ENCODE measurements around the gene BRF1. TPM values are rescaled to one million over a fixed set of nuclear protein-coding genes. Genes with fewer than 3 reads are reported as not detected.
A peak's percentile ranks its signal among the peaks of the same experiment; 100 is the strongest.

BRF1 gene
- total RNA-seq, 2 experiments from 2014 or later: 21.9 to 22.8 TPM

DNA sequence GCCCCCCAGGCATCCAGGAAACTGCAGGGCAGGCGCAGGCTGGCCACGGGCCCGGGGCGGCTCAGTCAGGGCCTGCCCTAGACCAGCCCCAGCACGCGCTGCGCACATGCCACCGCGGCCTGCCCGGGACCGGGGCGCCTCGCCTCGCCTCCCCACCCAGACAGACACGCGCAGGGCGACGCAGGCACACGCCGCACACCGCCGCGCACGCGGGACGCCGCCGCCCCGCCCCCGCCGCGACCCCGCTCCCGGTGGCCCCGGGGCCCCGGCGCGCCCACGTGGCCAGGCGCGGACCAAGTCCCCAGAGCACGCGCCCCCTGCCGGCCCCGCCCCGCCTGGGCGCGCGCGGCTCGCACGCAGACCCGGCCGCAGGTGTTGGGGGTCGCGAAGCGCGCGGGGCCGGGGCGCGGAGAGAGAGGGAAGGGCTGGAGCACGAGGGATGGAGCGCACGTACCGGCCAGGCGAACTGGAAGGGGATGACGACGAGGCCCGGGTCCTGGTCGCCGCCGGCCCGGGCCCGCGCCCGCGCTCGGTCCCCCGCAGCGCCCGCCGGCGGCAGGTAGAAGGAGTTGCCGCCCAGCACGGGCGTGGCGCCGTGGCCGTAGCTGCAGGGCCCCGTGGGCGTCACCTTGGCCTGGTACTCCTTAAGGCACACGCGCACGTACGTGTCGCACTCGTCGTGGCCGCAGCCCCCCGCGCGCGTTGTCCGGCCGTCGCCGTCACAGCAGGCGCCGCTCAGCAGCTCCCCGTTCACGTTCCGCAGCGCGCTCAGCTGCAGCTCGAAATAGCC lies 133.3 kb downstream of the BRF1 start:
- peak; percentile 34 for DNase-seq
- peaks cover 4% of the 10 kb centered on the region for H3K4me1 Mint-ChIP-seq
- no peak overlapping the region for H3K27ac Mint-ChIP-seq
- H3K9me3 Mint-ChIP-seq: no peaks in the 10 kb centered on the region
- H3K4me3 Mint-ChIP-seq: peak overlapping the region; percentile 45
- H3K27me3 Mint-ChIP-seq: peaks cover 18% of the 10 kb centered on the region
- H3K36me3 Mint-ChIP-seq: no peaks in the 10 kb centered on the region

GRCh38 chr14:105166571-105167302 lies 134.1 kb downstream of the BRF1 start:
- DNase-seq: no peak
- Mint-ChIP-seq H3K4me3 (peak overlapping the region; percentile 37), H3K36me3 (no peaks in the 10 kb centered on the region), H3K4me1 (peaks cover 4% of the 10 kb centered on the region), H3K27me3 (peaks cover 18% of the 10 kb centered on the region), H3K9me3 (no peaks in the 10 kb centered on the region), H3K27ac (no peak overlapping the region)

- Mint-ChIP-seq H3K4me1 (peaks cover 4% of the 10 kb centered on the region), H3K27me3 (peaks cover 18% of the 10 kb centered on the region), H3K4me3 (no peak overlapping the region), H3K36me3 (no peaks in the 10 kb centered on the region), H3K27ac (no peak overlapping the region), H3K9me3 (no peaks in the 10 kb centered on the region)
- no peak for DNase-seq
These were observed 134.9 kb downstream of the BRF1 start for GRCh38 chr14:105165761-105166485.

DNA sequence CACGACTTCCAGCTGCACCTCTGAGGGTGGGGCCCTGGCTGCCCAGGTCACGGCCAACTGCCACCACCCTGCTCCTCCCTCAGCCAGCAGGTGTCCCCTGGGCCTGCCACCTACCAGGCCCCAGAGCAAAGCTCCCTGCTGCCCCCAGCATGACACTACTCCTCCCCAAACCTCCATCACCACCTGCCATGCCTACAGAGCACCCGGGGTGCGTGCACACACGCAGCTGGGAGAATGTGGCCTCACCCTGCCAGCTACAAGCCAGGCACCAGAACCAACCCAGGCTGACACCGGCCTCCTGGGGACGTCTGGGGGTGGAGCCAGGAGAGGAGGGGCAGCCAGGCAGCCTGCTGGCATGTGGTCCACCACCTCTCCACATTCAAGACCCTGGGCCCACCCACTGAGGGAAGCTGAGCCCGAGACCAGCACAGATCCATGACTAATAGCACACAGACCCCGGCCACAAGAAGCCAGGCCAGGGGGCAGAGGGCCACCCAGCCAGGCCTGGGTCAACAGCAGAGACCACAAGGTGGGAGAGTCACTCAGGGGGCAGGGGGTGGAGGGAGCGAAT lies 135.6 kb downstream of the BRF1 start:
- Mint-ChIP-seq H3K9me3 (no peaks in the 10 kb centered on the region), H3K27me3 (peaks cover 18% of the 10 kb centered on the region), H3K4me1 (peaks cover 4% of the 10 kb centered on the region), H3K4me3 (no peak overlapping the region), H3K36me3 (no peaks in the 10 kb centered on the region), H3K27ac (no peak overlapping the region)
- DNase-seq: no peak

GRCh38 chr14:105163040-105163742 lies 137.6 kb downstream of the BRF1 start:
- H3K27ac Mint-ChIP-seq: no peak overlapping the region

DNA sequence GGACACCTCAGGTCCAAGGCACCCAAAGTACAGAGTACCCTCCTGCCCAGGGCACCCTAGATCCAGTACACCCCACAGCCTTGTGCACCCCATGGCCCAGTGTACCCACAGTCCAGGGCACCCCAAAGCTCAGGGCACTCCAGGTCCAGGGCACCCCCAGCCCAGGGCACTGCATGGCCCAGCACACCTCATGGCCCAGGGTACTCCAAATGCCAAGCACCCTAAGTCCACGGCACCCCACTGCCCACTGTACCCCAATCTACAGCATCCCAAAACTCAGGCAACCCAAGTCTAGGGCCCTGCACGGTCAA lies 138.2 kb downstream of the BRF1 start:
- Mint-ChIP-seq H3K27me3 (peaks cover 8% of the 10 kb centered on the region), H3K4me1 (no peaks in the 10 kb centered on the region), H3K4me3 (no peak overlapping the region), H3K36me3 (no peaks in the 10 kb centered on the region), H3K27ac (no peak overlapping the region), H3K9me3 (no peaks in the 10 kb centered on the region)
- DNase-seq: no peak

More at GRCh38 chr14:105163040-105163742, 137.6 kb downstream of the BRF1 start:
- Mint-ChIP-seq H3K36me3 (no peaks in the 10 kb centered on the region), H3K4me1 (no peaks in the 10 kb centered on the region), H3K9me3 (no peaks in the 10 kb centered on the region), H3K4me3 (no peak overlapping the region), H3K27me3 (peaks cover 8% of the 10 kb centered on the region)
- no peak for DNase-seq

DNA sequence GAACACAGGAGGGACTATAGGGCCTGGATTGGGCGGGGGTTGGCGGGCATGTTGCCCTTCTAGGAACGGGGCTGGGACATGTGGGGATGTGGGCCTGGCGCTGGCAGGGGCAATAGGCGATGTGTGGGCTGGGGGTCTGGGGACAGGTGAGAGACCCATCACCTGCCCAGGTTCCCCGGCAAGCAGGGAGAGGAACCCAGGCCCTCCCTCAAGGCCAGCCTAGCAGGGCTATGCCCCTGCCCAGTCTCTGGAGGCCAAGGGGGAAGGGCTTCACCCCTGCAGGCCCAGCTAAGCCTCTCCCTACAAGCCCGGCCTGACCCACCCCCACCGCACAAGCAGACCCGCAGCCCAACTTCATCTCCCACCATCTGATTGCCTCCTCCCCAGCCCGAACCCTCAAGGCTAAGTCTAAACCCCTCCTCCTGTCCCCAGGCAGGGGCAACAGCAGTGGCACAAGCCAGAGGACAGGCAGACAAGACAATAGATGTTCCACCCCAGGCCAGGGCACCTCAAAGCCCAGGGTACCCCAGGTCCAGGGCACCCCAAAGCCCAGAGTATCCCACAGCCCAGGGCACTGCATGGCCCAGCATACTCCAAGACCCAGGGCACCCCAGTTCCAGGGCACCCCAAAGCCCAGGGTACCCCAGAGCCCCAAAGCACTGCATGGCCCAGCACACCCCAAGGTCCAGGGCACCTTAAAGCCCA lies 138.7 kb downstream of the BRF1 start:
- Mint-ChIP-seq H3K4me3 (no peak overlapping the region), H3K27ac (no peak overlapping the region), H3K9me3 (no peaks in the 10 kb centered on the region), H3K4me1 (no peaks in the 10 kb centered on the region), H3K27me3 (peaks cover 8% of the 10 kb centered on the region), H3K36me3 (no peaks in the 10 kb centered on the region)
- no peak for DNase-seq

- no peaks in the 10 kb centered on the region for H3K36me3 Mint-ChIP-seq
- H3K9me3 Mint-ChIP-seq: no peaks in the 10 kb centered on the region
- no peak overlapping the region for H3K27ac Mint-ChIP-seq
- DNase-seq: no peak
- no peaks in the 10 kb centered on the region for H3K27me3 Mint-ChIP-seq
- no peak overlapping the region for H3K4me3 Mint-ChIP-seq
- no peaks in the 10 kb centered on the region for H3K4me1 Mint-ChIP-seq
These were observed 139.5 kb downstream of the BRF1 start for GRCh38 chr14:105161309-105161708.

- H3K4me3 Mint-ChIP-seq: no peak overlapping the region
- H3K27ac Mint-ChIP-seq: no peak overlapping the region
- no peak for DNase-seq
- no peaks in the 10 kb centered on the region for H3K4me1 Mint-ChIP-seq
- H3K9me3 Mint-ChIP-seq: no peaks in the 10 kb centered on the region
- no peaks in the 10 kb centered on the region for H3K27me3 Mint-ChIP-seq
- H3K36me3 Mint-ChIP-seq: no peaks in the 10 kb centered on the region
These were observed 140.0 kb downstream of the BRF1 start for GRCh38 chr14:105160776-105161175.

DNA sequence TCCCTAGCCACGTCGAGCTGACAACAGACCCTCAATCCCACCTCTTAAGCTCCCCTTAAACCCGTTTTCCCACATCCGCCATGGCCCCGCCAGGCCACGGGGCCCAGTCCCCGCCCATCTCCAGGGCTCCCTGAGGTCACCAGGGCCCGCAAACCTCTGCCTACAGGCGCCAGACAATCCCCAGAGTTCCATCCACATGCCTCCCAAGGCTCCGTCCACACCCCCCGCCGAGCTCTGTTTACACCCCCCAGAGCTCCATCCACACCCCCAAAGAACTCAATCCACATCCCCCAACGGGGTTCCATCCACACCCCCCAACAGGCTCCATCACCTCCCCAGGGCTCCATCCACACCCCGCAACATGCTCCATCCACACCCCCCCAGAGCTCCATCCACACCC lies 141.5 kb downstream of the BRF1 start:
- Mint-ChIP-seq H3K4me1 (no peaks in the 10 kb centered on the region), H3K27ac (no peak overlapping the region), H3K4me3 (no peak overlapping the region), H3K36me3 (no peaks in the 10 kb centered on the region), H3K27me3 (no peaks in the 10 kb centered on the region), H3K9me3 (no peaks in the 10 kb centered on the region)
- DNase-seq: no peak

Other genes with a start within 250 kb of the BRF1 start
- gene GPR132, start 235.6 kb downstream of the BRF1 start, total RNA-seq: 10 to 100 TPM; 23.9 to 24.1 TPM
- gene JAG2, start 132.2 kb downstream of the BRF1 start, total RNA-seq: 1 to 10 TPM; 2.3 to 2.5 TPM
- 1 to 10 TPM; 8.6 to 9.1 TPM for gene NUDT14, start 119.7 kb downstream of the BRF1 start, total RNA-seq
- 10 to 100 TPM; 33.9 to 35.2 TPM for gene BTBD6, start 52.5 kb downstream of the BRF1 start, total RNA-seq
- gene PACS2, start 13.7 kb upstream of the BRF1 start, total RNA-seq: 10 to 100 TPM; 21.1 to 22.2 TPM
- 1 to 10 TPM in 1 of 2 experiments, under 1 TPM in 1; 0.56 to 2.1 TPM for gene TEX22, start 97.5 kb upstream of the BRF1 start, total RNA-seq
- gene MTA1, start 118.8 kb upstream of the BRF1 start, total RNA-seq: 100 to 1,000 TPM; 148 to 149 TPM
- under 1 TPM; 0.16 to 0.41 TPM for gene CRIP2, start 173.8 kb upstream of the BRF1 start, total RNA-seq
- 10 to 100 TPM; 82.5 to 87.3 TPM for gene CRIP1, start 185.9 kb upstream of the BRF1 start, total RNA-seq
- 10 to 100 TPM; 33.6 to 34.9 TPM for gene TEDC1, start 190.2 kb upstream of the BRF1 start, total RNA-seq
- gene TMEM121, start 225.6 kb upstream of the BRF1 start, total RNA-seq: 10 to 100 TPM; 16.7 to 16.8 TPM

All from activated naive CD8-positive, alpha-beta T cell treated with anti-CD3 and anti-CD28 coated beads for 36 hours (primary cell).